ENCODE measurements around the gene DLEU7.
A peak's percentile ranks its signal among the peaks of the same experiment; 100 is the strongest.

DLEU7 gene

GRCh38 chr13:50842990-50843256 lies 569 bp downstream of the DLEU7 start:
- no peak for DNase-seq (ENCODE audit: low read depth)

GRCh38 chr13:50842251-50842989 lies 1.1 kb downstream of the DLEU7 start:
- no peak for DNase-seq (ENCODE audit: low read depth)

- DNase-seq (ENCODE audit: low read depth), result no peak
These were observed 1.7 kb downstream of the DLEU7 start for GRCh38 chr13:50841786-50842185.

GRCh38 chr13:50840284-50840683 lies 3.2 kb downstream of the DLEU7 start:
- DNase-seq (ENCODE audit: low read depth), result no peak

GRCh38 chr13:50839828-50840227 lies 3.7 kb downstream of the DLEU7 start:
- no peak for DNase-seq (ENCODE audit: low read depth)

- no peak for DNase-seq (ENCODE audit: low read depth)
These were observed 4.8 kb downstream of the DLEU7 start for GRCh38 chr13:50838701-50839100.

GRCh38 chr13:50838031-50838430 lies 5.5 kb downstream of the DLEU7 start:
- no peak for DNase-seq (ENCODE audit: low read depth)

GRCh38 chr13:50831512-50831911 lies 12.0 kb downstream of the DLEU7 start:
- no peak for DNase-seq (ENCODE audit: low read depth)

- DNase-seq (ENCODE audit: low read depth), result peak; percentile 50
These were observed 13.6 kb downstream of the DLEU7 start for GRCh38 chr13:50829896-50830295.

- no peak for DNase-seq (ENCODE audit: low read depth)
These were observed 14.3 kb downstream of the DLEU7 start for GRCh38 chr13:50829226-50829625.

GRCh38 chr13:50826035-50826434 lies 17.5 kb downstream of the DLEU7 start:
- DNase-seq (ENCODE audit: low read depth), result no peak

GRCh38 chr13:50812242-50812641 lies 31.2 kb downstream of the DLEU7 start:
- DNase-seq (ENCODE audit: low read depth), result no peak

GRCh38 chr13:50810998-50811397 lies 32.5 kb downstream of the DLEU7 start:
- no peak for DNase-seq (ENCODE audit: low read depth)

GRCh38 chr13:50810468-50810867 lies 33.0 kb downstream of the DLEU7 start:
- no peak for DNase-seq (ENCODE audit: low read depth)

- no peak for DNase-seq (ENCODE audit: low read depth)
These were observed 34.1 kb downstream of the DLEU7 start for GRCh38 chr13:50809133-50810090.

GRCh38 chr13:50805805-50806204 lies 37.7 kb downstream of the DLEU7 start:
- DNase-seq (ENCODE audit: low read depth), result no peak

- DNase-seq (ENCODE audit: low read depth), result peak; percentile 67
These were observed 42.2 kb downstream of the DLEU7 start for GRCh38 chr13:50801087-50801931.

GRCh38 chr13:50800091-50800739 lies 43.3 kb downstream of the DLEU7 start:
- no peak for DNase-seq (ENCODE audit: low read depth)

- no peak for DNase-seq (ENCODE audit: low read depth)
These were observed 44.6 kb downstream of the DLEU7 start for GRCh38 chr13:50798923-50799322.

GRCh38 chr13:50797091-50797490 lies 46.4 kb downstream of the DLEU7 start:
- DNase-seq (ENCODE audit: low read depth), result no peak

- no peak for DNase-seq (ENCODE audit: low read depth)
These were observed 47.0 kb downstream of the DLEU7 start for GRCh38 chr13:50796463-50796862.

GRCh38 chr13:50794226-50794625 lies 49.3 kb downstream of the DLEU7 start:
- DNase-seq (ENCODE audit: low read depth), result no peak
